Neuron (in vitro differentiated cells): Measurements from ENCODE around the gene DYNC1H1.

Experiments
- H2AFZ ChIP-seq: one replicate; pipeline ENCODE4 v1.6.1; 2013; ENCODE audit warnings: low read depth, mild to moderate bottlenecking, inconsistent platforms, low read length, moderate library complexity
- H3K27me3 ChIP-seq: one replicate; pipeline ENCODE4 v1.6.1; 2013; ENCODE audit warnings: low read length; ENCODE audit not compliant: insufficient read depth
- H3K36me3 ChIP-seq: one replicate; pipeline ENCODE4 v1.6.1; 2013; ENCODE audit warnings: low read length; ENCODE audit not compliant: insufficient read depth
- H3K4me1 ChIP-seq: one replicate; pipeline ENCODE4 v1.6.1; 2013; ENCODE audit warnings: low read length; ENCODE audit not compliant: insufficient read depth
- H3K4me3 ChIP-seq: 2 replicates; pipeline ENCODE4 v1.5.1; 2013; ENCODE audit warnings: mild to moderate bottlenecking, low read length, moderate library complexity
- H3K9me3 ChIP-seq: one replicate; pipeline ENCODE4 v1.6.1; 2013; ENCODE audit warnings: low read length

The DYNC1H1 gene

GRCh38 chr14:102026934-102027333, 62.6 kb downstream of the DYNC1H1 start:
- H3K9me3 ChIP-seq, result no peaks in the 10 kb centered on the region
- H3K4me3 ChIP-seq, result no peak overlapping the region
- H3K27me3 ChIP-seq, result no peaks in the 10 kb centered on the region
- H3K4me1 ChIP-seq, result no peaks in the 10 kb centered on the region
- no peak overlapping the region for H2AFZ ChIP-seq
- peaks cover 83% of the 10 kb centered on the region for H3K36me3 ChIP-seq

DNA sequence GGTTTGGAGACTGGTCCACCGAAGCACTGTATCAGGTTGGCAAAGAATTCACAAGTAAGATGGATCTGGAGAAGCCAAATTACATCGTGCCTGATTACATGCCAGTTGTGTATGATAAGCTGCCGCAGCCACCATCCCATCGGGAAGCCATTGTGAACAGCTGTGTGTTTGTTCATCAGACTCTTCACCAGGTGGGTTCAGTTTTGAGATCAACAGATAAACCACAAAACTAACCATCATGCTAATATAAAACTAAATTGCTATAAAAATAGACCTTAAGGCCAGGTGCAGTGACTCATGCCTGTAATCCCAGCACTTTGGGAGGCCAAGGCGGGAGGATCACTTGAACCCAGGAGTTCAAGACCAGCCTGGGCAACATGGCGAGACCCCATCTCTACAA, 63.6 kb downstream of the DYNC1H1 start:
- H3K9me3 ChIP-seq, result no peaks in the 10 kb centered on the region
- peaks cover 85% of the 10 kb centered on the region for H3K36me3 ChIP-seq
- H3K4me3 ChIP-seq, result no peak overlapping the region
- no peaks in the 10 kb centered on the region for H3K27me3 ChIP-seq
- no peaks in the 10 kb centered on the region for H3K4me1 ChIP-seq
- no peak overlapping the region for H2AFZ ChIP-seq

GRCh38 chr14:102028733-102029132, 64.4 kb downstream of the DYNC1H1 start:
- no peak overlapping the region for H2AFZ ChIP-seq
- no peaks in the 10 kb centered on the region for H3K9me3 ChIP-seq
- no peaks in the 10 kb centered on the region for H3K4me1 ChIP-seq
- peaks cover 85% of the 10 kb centered on the region for H3K36me3 ChIP-seq
- H3K27me3 ChIP-seq, result no peaks in the 10 kb centered on the region
- H3K4me3 ChIP-seq, result no peak overlapping the region

DNA sequence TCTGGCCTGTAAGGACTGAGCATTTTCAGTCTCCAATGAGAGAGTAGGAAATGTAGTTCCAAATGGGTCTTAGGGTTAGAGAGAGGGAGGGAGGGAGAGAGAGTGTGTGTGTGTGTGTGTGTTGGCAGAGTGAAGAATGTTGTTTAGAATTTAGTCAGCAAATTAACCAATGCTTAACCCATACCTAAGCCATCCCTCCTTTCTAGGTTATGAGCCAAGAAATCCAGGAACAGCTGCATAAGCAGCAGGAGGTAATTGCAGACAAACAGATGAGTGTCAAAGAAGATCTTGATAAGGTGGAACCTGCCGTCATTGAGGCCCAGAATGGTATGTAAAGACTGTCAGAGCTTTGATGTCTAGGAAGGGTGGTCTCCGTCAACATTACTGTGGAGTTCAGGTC, 65.6 kb downstream of the DYNC1H1 start:
- H3K36me3 ChIP-seq, result peaks cover 86% of the 10 kb centered on the region
- H2AFZ ChIP-seq, result no peak overlapping the region
- no peak overlapping the region for H3K4me3 ChIP-seq
- no peaks in the 10 kb centered on the region for H3K27me3 ChIP-seq
- no peaks in the 10 kb centered on the region for H3K4me1 ChIP-seq
- H3K9me3 ChIP-seq, result no peaks in the 10 kb centered on the region

GRCh38 chr14:102033241-102033640, 68.9 kb downstream of the DYNC1H1 start:
- no peaks in the 10 kb centered on the region for H3K4me1 ChIP-seq
- H3K27me3 ChIP-seq, result no peaks in the 10 kb centered on the region
- H2AFZ ChIP-seq, result no peak overlapping the region
- H3K4me3 ChIP-seq, result no peak overlapping the region
- no peaks in the 10 kb centered on the region for H3K9me3 ChIP-seq
- peaks cover 91% of the 10 kb centered on the region for H3K36me3 ChIP-seq

GRCh38 chr14:102034301-102034700, 69.9 kb downstream of the DYNC1H1 start:
- H3K4me3 ChIP-seq, result no peak overlapping the region
- H3K4me1 ChIP-seq, result no peaks in the 10 kb centered on the region
- H2AFZ ChIP-seq, result no peak overlapping the region
- peaks cover 91% of the 10 kb centered on the region for H3K36me3 ChIP-seq
- H3K27me3 ChIP-seq, result no peaks in the 10 kb centered on the region
- H3K9me3 ChIP-seq, result no peaks in the 10 kb centered on the region

- Histone ChIP-seq H2AFZ (no peak overlapping the region), H3K27me3 (no peaks in the 10 kb centered on the region), H3K36me3 (peaks cover 90% of the 10 kb centered on the region), H3K4me3 (no peak overlapping the region), H3K9me3 (no peaks in the 10 kb centered on the region), H3K4me1 (no peaks in the 10 kb centered on the region)
Observed at GRCh38 chr14:102035914-102036313, 71.5 kb downstream of the DYNC1H1 start.

DNA sequence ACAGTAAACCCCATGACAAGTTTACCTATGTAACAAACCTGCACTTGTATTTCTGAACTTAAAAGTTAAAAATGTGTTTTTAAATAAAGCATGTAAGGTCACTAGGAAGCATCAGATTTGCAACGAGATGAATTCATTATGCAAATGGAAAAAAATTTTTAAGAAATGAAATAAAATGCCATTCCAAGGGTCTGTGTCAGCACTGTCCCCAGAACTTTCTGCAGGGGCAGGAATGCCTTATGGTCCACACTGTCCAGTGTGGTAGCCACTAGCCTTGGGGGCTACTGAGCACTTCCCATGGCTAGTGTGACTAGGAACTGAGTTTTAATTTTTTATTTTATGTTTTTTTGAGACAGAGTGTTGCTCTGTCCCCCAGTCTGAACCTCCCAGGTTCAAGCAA, 73.3 kb downstream of the DYNC1H1 start:
- Histone ChIP-seq H2AFZ (no peak overlapping the region), H3K9me3 (no peaks in the 10 kb centered on the region), H3K4me1 (no peaks in the 10 kb centered on the region), H3K4me3 (no peak overlapping the region), H3K27me3 (no peaks in the 10 kb centered on the region), H3K36me3 (peaks cover 94% of the 10 kb centered on the region)

GRCh38 chr14:102039157-102039556, 74.8 kb downstream of the DYNC1H1 start:
- Histone ChIP-seq H3K36me3 (peaks cover 92% of the 10 kb centered on the region), H3K4me3 (no peak overlapping the region), H2AFZ (no peak overlapping the region), H3K4me1 (no peaks in the 10 kb centered on the region), H3K9me3 (no peaks in the 10 kb centered on the region), H3K27me3 (no peaks in the 10 kb centered on the region)

- Histone ChIP-seq H3K4me3 (no peak overlapping the region), H3K4me1 (no peaks in the 10 kb centered on the region), H3K9me3 (no peaks in the 10 kb centered on the region), H2AFZ (no peak overlapping the region), H3K27me3 (no peaks in the 10 kb centered on the region), H3K36me3 (peaks cover 94% of the 10 kb centered on the region)
Observed at GRCh38 chr14:102040153-102040552, 75.8 kb downstream of the DYNC1H1 start.

DNA sequence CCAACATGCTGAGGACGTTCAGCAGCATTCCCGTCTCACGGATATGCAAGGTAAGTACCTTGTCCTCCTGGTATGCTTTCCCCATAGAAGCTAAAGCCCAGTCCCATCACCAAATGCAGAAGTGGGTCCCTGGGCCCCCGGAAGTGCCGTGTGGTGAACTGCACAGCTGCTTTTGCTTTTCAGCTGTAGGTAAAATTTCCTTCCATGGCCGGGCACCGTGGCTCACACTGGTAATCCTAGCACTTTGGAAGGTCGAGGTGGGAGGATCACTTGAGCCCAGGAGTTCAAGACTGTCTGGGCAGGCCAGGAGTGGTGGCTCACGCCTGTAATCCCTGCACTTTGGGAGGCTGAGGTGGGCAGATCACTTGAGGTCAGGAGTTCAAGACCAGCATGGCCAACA, 78.3 kb downstream of the DYNC1H1 start:
- Histone ChIP-seq H3K27me3 (no peaks in the 10 kb centered on the region), H3K36me3 (peaks cover 83% of the 10 kb centered on the region), H3K4me1 (no peaks in the 10 kb centered on the region), H3K4me3 (no peak overlapping the region), H3K9me3 (no peaks in the 10 kb centered on the region), H2AFZ (no peak overlapping the region)

GRCh38 chr14:102043251-102044025, 79.1 kb downstream of the DYNC1H1 start:
- H2AFZ ChIP-seq, result no peak overlapping the region
- H3K36me3 ChIP-seq, result peaks cover 84% of the 10 kb centered on the region
- H3K9me3 ChIP-seq, result no peaks in the 10 kb centered on the region
- H3K4me1 ChIP-seq, result no peaks in the 10 kb centered on the region
- no peaks in the 10 kb centered on the region for H3K27me3 ChIP-seq
- H3K4me3 ChIP-seq, result no peak overlapping the region

- Histone ChIP-seq H3K9me3 (no peaks in the 10 kb centered on the region), H3K4me1 (no peaks in the 10 kb centered on the region), H2AFZ (no peak overlapping the region), H3K27me3 (no peaks in the 10 kb centered on the region), H3K4me3 (no peak overlapping the region), H3K36me3 (peaks cover 84% of the 10 kb centered on the region)
Observed at GRCh38 chr14:102044566-102044965, 80.2 kb downstream of the DYNC1H1 start.
